Activated naive CD8-positive, alpha-beta T cell treated with anti-CD3 and anti-CD28 coated beads for 36 hours (primary cell): ENCODE data around the gene SCARB2. TPM values are rescaled to one million over a fixed set of nuclear protein-coding genes. Genes with fewer than 3 reads are reported as not detected.

Experiments
- DNase-seq: peaks from one replicate; pipeline ENCODE4 v3.0.0; 2021
- H3K27ac Mint-ChIP-seq: one replicate; pipeline ENCODE4 v1.8.0; 2022; ENCODE audit warnings: mild to moderate bottlenecking, moderate library complexity, mixed read lengths
- H3K27me3 Mint-ChIP-seq: one replicate; pipeline ENCODE4 v1.8.0; 2022; ENCODE audit warnings: mild to moderate bottlenecking, mixed read lengths
- H3K36me3 Mint-ChIP-seq: one replicate; pipeline ENCODE4 v1.8.0; 2021; ENCODE audit warnings: mild to moderate bottlenecking, mixed read lengths
- H3K4me1 Mint-ChIP-seq: one replicate; pipeline ENCODE4 v1.8.0; 2021; ENCODE audit warnings: mixed read lengths
- H3K4me3 Mint-ChIP-seq: one replicate; pipeline ENCODE4 v1.8.0; 2022; ENCODE audit warnings: mild to moderate bottlenecking, moderate library complexity, mixed read lengths
- H3K9me3 Mint-ChIP-seq: one replicate; pipeline ENCODE4 v1.8.0; 2022; ENCODE audit warnings: mixed read lengths
- total RNA-seq, 2 experiments: library from RNA; stranded (reverse); gene quantifications; one replicate each; pipeline ENCODE4 v1.2.3, GENCODE V29; 2021

Gene SCARB2
- total RNA-seq, 2 experiments from 2014 or later: 2.9 to 4.3 TPM

DNA sequence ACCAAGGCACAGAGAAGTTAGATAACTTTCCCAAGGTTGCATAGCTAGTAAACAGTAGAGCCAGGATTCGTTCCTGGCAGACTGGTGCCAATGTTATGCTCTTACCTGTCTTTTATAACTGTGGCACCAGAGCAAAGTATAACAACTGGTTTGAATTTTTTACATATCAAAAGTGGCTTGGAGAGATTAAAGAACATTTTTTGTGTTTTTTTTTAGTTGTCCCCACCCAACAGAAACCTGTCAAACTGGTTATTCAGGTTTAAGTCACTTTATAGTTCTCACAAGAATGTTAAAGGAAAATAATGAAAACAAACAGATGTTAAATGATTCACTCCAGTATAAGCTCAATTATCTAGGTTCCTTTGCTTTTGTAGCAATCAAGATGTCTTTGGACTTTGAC, 22.3 kb upstream of the SCARB2 start:
- Mint-ChIP-seq H3K27ac (no peak overlapping the region), H3K27me3 (peaks cover 4% of the 10 kb centered on the region), H3K4me1 (no peaks in the 10 kb centered on the region), H3K4me3 (no peak overlapping the region), H3K9me3 (peaks cover 25% of the 10 kb centered on the region), H3K36me3 (peaks cover 7% of the 10 kb centered on the region)
- no peak for DNase-seq

GRCh38 chr4:76235407-76235806, 21.8 kb upstream of the SCARB2 start:
- peaks cover 4% of the 10 kb centered on the region for H3K27me3 Mint-ChIP-seq
- no peak for DNase-seq
- peaks cover 20% of the 10 kb centered on the region for H3K9me3 Mint-ChIP-seq
- peaks cover 4% of the 10 kb centered on the region for H3K36me3 Mint-ChIP-seq
- H3K4me3 Mint-ChIP-seq: no peak overlapping the region
- no peak overlapping the region for H3K27ac Mint-ChIP-seq
- H3K4me1 Mint-ChIP-seq: no peaks in the 10 kb centered on the region

DNA sequence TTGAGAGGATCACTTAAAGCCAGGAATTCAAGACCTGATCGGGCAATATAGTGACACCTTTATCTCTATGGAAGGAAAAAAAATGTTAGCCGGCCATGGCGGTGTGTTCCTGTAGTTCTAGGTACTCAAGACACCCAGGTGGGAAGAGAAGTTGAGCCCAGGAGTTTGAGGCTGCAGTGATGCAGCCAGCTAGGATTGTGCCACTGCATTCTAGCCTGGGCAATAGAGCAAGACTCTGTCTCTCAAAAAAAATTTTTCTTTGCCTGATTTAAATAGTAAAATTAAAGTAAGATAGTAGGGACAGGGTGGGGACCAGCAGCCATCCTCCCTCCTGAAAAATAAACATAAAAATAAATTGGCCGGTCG, 21.0 kb upstream of the SCARB2 start:
- Mint-ChIP-seq H3K4me3 (no peak overlapping the region), H3K27ac (no peak overlapping the region), H3K4me1 (no peaks in the 10 kb centered on the region), H3K9me3 (peaks cover 13% of the 10 kb centered on the region), H3K27me3 (peaks cover 4% of the 10 kb centered on the region), H3K36me3 (peaks cover 3% of the 10 kb centered on the region)
- DNase-seq: no peak

GRCh38 chr4:76233967-76234678, 20.5 kb upstream of the SCARB2 start:
- DNase-seq: no peak
- Mint-ChIP-seq H3K27me3 (peaks cover 4% of the 10 kb centered on the region), H3K36me3 (peaks cover 3% of the 10 kb centered on the region), H3K4me3 (no peak overlapping the region), H3K9me3 (peaks cover 15% of the 10 kb centered on the region), H3K4me1 (no peaks in the 10 kb centered on the region), H3K27ac (no peak overlapping the region)

GRCh38 chr4:76233529-76233928, 19.9 kb upstream of the SCARB2 start:
- no peak for DNase-seq
- H3K27me3 Mint-ChIP-seq: peaks cover 4% of the 10 kb centered on the region
- peaks cover 21% of the 10 kb centered on the region for H3K9me3 Mint-ChIP-seq
- H3K27ac Mint-ChIP-seq: no peak overlapping the region
- H3K4me1 Mint-ChIP-seq: no peaks in the 10 kb centered on the region
- no peak overlapping the region for H3K4me3 Mint-ChIP-seq
- H3K36me3 Mint-ChIP-seq: peaks cover 3% of the 10 kb centered on the region

DNA sequence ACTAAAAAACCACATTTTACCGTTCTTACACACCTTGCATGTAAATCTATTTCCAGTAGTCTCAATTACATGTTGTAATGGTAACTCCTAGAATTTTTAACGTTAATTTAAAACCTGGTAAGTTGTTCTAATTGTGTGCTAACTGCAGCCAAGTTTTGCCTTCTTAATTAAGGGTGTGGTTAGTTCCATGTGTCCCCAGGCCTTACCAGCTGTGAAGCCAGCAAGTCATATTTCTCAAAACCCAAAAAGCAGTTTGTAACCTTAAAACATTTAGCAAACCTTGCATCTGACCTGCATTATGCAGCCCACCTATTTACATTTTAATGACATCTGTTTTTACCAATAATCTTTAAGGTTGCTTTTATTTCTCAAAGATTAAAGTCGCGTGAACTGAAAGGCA, 19.5 kb upstream of the SCARB2 start:
- DNase-seq: no peak
- Mint-ChIP-seq H3K36me3 (peaks cover 3% of the 10 kb centered on the region), H3K4me3 (no peak overlapping the region), H3K27ac (no peak overlapping the region), H3K4me1 (no peaks in the 10 kb centered on the region), H3K27me3 (peaks cover 4% of the 10 kb centered on the region), H3K9me3 (peaks cover 19% of the 10 kb centered on the region)

DNA sequence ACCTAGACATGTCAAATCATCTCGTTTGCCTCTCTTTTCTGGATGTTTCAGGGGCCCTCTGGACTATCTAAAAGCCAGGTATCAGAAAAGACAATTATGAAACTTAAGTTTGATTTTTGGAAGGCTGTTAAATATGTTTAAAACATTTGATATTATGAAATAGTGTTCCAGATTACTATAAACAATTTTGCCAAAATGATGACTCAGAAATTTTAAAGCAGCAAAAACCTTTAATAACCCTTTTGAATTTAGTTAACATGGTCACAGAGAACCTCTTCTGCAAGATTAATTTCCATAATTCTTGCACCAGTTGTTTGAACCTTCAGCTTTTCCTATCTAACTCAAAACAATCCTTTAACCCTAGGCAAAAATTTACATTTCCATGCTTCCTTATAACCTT, 19.1 kb upstream of the SCARB2 start:
- no peak overlapping the region for H3K4me3 Mint-ChIP-seq
- no peaks in the 10 kb centered on the region for H3K4me1 Mint-ChIP-seq
- no peak for DNase-seq
- H3K27ac Mint-ChIP-seq: no peak overlapping the region
- peaks cover 4% of the 10 kb centered on the region for H3K27me3 Mint-ChIP-seq
- peaks cover 3% of the 10 kb centered on the region for H3K36me3 Mint-ChIP-seq
- peaks cover 17% of the 10 kb centered on the region for H3K9me3 Mint-ChIP-seq

DNA sequence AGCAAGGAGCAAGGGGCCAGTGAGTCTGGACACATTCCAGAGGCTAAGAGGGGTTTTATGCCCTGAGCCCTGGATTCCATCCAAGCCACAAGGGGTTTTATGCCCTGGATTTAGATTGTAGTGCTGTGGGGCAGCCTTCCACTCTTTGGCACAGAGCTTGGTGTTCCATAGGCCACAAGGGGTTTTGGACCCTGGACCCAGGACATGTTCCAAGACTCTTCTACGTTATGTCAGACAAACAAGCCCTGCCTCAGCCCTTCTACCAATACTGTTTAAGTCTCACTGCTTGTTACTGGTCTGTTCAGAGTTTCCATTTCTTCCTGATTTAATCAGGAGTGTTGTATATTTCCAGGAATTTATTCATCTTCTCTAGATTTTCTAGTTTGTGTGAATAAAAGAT, 12.8 kb upstream of the SCARB2 start:
- no peaks in the 10 kb centered on the region for H3K36me3 Mint-ChIP-seq
- H3K4me1 Mint-ChIP-seq: no peaks in the 10 kb centered on the region
- no peak overlapping the region for H3K4me3 Mint-ChIP-seq
- H3K9me3 Mint-ChIP-seq: peaks cover 18% of the 10 kb centered on the region
- no peak for DNase-seq
- H3K27me3 Mint-ChIP-seq: peaks cover 5% of the 10 kb centered on the region
- H3K27ac Mint-ChIP-seq: no peak overlapping the region

DNA sequence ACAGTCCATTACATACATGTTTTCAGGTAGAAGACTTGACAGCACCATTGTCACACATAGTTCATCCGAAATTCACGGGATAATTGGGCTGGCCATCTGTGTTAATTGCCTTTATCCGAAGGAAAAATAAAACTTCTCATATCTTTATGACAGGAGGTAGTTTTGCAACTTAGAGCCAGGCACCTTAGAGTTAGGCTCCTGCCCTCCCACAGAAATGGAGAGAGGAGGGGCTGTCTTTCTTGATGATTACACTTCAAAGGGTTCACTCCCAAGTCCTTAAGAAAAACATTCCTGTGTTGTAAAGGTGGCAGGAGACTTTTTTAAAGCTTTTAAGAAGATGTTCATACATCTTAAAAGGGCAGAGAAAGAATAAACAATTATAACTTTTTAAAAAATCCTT, 10.5 kb upstream of the SCARB2 start:
- Mint-ChIP-seq H3K4me3 (no peak overlapping the region), H3K27ac (no peak overlapping the region), H3K27me3 (peaks cover 5% of the 10 kb centered on the region), H3K4me1 (no peaks in the 10 kb centered on the region), H3K9me3 (peaks cover 13% of the 10 kb centered on the region), H3K36me3 (no peaks in the 10 kb centered on the region)
- no peak for DNase-seq

DNA sequence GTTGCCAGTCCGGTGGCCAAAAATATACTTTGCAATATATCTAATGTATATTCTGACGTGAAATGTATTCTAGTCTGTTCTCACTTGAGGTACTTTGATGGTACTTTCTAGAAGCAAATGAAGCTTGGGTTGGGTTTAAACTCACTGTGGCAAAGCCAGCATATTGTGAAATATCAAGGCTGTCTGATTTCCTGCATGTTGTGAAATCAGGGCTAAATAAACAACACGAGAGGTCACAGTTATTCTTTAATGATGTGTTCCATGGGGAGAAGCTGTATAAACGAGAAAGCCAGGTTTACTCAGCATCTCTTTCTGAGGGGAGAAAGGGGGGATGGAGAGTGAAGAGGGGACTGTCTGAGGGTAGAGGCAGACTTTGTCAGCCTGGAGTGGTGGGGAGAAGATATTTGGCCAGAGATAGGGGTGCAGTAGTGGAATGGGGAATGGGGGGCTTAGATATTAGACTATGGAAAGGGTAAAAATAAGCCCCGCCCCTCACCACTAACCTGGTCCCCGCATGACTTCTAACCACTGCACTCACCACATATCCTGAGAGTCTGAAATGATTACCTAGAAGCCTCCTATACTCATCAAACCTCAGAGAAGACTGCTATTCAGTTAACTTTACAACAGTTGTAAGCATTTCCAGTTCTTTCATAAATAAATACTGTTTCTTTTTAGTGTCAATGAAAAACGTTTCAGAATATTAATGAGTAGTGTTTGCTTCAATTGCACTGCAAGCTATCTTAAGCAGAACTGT, 5.9 kb upstream of the SCARB2 start:
- no peak overlapping the region for H3K4me3 Mint-ChIP-seq
- H3K27me3 Mint-ChIP-seq: no peaks in the 10 kb centered on the region
- DNase-seq: no peak
- H3K9me3 Mint-ChIP-seq: no peaks in the 10 kb centered on the region
- no peak overlapping the region for H3K27ac Mint-ChIP-seq
- no peaks in the 10 kb centered on the region for H3K36me3 Mint-ChIP-seq
- peaks cover 7% of the 10 kb centered on the region for H3K4me1 Mint-ChIP-seq

GRCh38 chr4:76216975-76217814, 3.6 kb upstream of the SCARB2 start:
- Mint-ChIP-seq H3K9me3 (no peaks in the 10 kb centered on the region), H3K4me1 (peaks cover 23% of the 10 kb centered on the region), H3K4me3 (no peak overlapping the region), H3K36me3 (no peaks in the 10 kb centered on the region), H3K27me3 (no peaks in the 10 kb centered on the region), H3K27ac (no peak overlapping the region)
- DNase-seq: no peak

GRCh38 chr4:76216524-76216923, 2.9 kb upstream of the SCARB2 start:
- Mint-ChIP-seq H3K4me1 (peaks cover 29% of the 10 kb centered on the region), H3K4me3 (no peak overlapping the region), H3K27ac (no peak overlapping the region), H3K27me3 (no peaks in the 10 kb centered on the region), H3K9me3 (no peaks in the 10 kb centered on the region), H3K36me3 (no peaks in the 10 kb centered on the region)
- DNase-seq: no peak

DNA sequence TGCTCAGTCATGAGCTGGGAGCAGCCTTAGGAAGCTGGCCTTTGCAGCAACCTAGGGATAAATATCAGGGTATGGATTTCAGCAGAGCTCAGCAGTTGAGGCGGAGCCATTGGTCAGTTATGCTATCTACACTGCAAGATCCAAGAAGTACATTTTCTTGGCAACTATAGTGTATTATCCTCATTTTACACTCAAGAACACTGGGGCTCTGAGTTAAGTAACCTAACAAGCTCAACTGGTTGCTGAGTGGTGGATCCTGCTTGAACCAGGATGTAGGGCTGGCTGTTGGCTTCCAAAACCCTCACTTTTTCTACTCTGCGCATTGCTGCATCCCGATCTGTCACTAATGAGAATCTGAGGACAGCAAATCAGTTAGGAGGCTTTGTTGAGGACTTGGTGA, 1.5 kb upstream of the SCARB2 start:
- Mint-ChIP-seq H3K9me3 (no peaks in the 10 kb centered on the region), H3K36me3 (no peaks in the 10 kb centered on the region), H3K27ac (no peak overlapping the region), H3K27me3 (no peaks in the 10 kb centered on the region), H3K4me1 (peaks cover 36% of the 10 kb centered on the region), H3K4me3 (no peak overlapping the region)
- no peak for DNase-seq

DNA sequence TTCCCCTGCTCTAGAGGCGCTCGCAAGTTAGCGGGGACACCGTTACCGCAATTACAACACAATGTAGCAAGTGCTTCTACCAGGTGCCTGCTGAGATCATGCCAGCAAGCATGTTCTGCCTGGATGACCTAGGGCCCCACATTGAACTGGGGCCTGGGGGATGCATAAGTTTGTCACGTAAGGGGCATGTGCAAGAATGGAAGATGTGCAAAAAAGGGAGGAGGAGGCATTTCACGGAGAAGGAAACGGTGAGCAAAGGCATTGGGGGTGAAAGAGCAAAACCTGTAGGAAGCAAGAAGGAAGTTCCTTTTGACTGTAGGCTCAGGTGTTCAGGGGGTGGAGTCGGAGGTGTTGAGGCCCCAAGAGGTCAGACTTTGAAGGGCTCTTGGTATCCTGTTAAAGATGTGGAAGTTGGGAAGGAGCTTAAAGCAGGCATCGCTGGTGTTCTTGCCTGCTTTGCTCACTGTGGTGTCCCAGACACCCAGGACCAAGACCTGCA, 602 bp upstream of the SCARB2 start:
- Mint-ChIP-seq H3K36me3 (no peaks in the 10 kb centered on the region), H3K27ac (peak overlapping the region; percentile 81), H3K4me1 (peaks cover 36% of the 10 kb centered on the region), H3K27me3 (no peaks in the 10 kb centered on the region), H3K4me3 (peak overlapping the region; percentile 84), H3K9me3 (no peaks in the 10 kb centered on the region)
- no peak for DNase-seq

- peak; percentile 47 for DNase-seq
- peak overlapping the region; percentile 73 for H3K27ac Mint-ChIP-seq
- no peaks in the 10 kb centered on the region for H3K9me3 Mint-ChIP-seq
- peak overlapping the region; percentile 73 for H3K4me3 Mint-ChIP-seq
- no peaks in the 10 kb centered on the region for H3K36me3 Mint-ChIP-seq
- H3K27me3 Mint-ChIP-seq: no peaks in the 10 kb centered on the region
- H3K4me1 Mint-ChIP-seq: peaks cover 44% of the 10 kb centered on the region
These were observed 691 bp downstream of the SCARB2 start for GRCh38 chr4:76212851-76213414.
